Fibroblast of pulmonary artery (primary cell): Measurements from ENCODE around the gene RBM17.
"Not testable (repeated sequence)": the region's sequence is repeated elsewhere in the genome, so short reads cannot be mapped to it uniquely, and the experiment has no call there.

Experiments
- DNase-seq: peaks from one replicate; pipeline ENCODE4 v3.0.0-alpha.2; 2010; ENCODE audit warnings: low read depth
- H3K4me3 ChIP-seq: replicated peaks from 2 replicates; pipeline ENCODE4 v1.5.1; 2011; ENCODE audit warnings: low read depth, mild to moderate bottlenecking, control low read depth, low read length, moderate library complexity
- TF ChIP-seq, protein P1 (sequence below): IDR thresholded peaks from 2 replicates; pipeline ENCODE4 v1.5.1; 2011; ENCODE audit warnings: mild to moderate bottlenecking, control low read depth, low read length, inconsistent platforms; ENCODE audit errors: missing control alignments

RBM17 gene, protein sequence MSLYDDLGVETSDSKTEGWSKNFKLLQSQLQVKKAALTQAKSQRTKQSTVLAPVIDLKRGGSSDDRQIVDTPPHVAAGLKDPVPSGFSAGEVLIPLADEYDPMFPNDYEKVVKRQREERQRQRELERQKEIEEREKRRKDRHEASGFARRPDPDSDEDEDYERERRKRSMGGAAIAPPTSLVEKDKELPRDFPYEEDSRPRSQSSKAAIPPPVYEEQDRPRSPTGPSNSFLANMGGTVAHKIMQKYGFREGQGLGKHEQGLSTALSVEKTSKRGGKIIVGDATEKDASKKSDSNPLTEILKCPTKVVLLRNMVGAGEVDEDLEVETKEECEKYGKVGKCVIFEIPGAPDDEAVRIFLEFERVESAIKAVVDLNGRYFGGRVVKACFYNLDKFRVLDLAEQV

DNA sequence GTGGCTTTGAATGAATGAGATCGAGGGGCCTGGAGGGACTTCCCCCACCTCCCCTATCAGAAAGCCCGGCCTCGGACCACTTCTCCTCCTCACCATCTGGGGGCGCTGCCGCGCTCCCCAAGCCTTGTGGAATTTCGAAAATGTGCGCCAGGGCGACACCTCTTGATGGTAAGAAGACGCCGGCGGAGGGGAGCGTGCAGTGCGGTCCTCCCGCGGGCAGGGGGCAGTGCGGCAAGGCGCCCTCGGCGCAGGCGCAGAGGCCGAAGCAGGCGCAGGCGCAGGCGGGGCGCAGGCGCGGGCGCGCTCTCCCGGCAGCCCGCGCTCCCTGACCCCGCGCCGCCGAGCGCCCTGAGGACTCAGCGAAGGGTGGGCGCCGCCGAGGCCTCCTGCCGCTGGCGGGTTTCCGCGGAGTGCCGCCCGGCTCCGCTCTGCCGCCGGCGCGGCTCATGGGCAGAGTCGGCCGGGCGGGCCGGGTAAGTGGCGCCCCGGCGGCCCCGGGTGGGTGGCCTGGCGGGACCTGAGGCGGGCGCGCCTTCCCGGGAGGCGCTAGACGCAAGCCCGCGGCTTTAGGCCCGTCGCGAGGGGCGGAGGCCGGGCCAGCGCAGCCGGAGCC lies at the start of gene RBM17:
RBM17 (plus strand) TSS at position 314 of the 613 bp plus-strand sequence. CDS start 8,032 bp downstream, outside the sequence.
- H3K4me3 ChIP-seq = peak within 1 kb of the TSS; percentile 77
- DNase-seq = peak; percentile 98
- TF ChIP-seq, protein P1, sequence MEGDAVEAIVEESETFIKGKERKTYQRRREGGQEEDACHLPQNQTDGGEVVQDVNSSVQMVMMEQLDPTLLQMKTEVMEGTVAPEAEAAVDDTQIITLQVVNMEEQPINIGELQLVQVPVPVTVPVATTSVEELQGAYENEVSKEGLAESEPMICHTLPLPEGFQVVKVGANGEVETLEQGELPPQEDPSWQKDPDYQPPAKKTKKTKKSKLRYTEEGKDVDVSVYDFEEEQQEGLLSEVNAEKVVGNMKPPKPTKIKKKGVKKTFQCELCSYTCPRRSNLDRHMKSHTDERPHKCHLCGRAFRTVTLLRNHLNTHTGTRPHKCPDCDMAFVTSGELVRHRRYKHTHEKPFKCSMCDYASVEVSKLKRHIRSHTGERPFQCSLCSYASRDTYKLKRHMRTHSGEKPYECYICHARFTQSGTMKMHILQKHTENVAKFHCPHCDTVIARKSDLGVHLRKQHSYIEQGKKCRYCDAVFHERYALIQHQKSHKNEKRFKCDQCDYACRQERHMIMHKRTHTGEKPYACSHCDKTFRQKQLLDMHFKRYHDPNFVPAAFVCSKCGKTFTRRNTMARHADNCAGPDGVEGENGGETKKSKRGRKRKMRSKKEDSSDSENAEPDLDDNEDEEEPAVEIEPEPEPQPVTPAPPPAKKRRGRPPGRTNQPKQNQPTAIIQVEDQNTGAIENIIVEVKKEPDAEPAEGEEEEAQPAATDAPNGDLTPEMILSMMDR = no peak

DNA sequence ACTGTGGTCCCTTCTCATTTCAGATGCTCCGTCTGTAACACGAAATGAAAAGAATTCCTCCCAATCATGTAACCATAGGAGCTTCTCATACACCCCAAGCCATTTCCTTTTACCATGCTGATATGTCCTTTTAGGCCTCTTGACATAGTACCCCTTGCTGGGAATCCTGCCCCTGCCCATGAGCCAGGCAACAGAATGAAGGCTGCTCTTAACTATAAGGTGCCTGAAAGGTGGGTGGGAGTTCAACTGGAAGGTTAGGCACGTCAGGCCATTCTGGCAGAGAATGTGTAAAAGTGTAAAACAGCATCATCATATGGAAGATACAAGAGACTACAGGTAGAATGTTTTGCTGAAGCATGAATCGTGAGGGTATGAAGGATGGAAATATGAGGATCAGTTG lies 49.1 kb upstream of the RBM17 start:
- TF ChIP-seq, protein P1 = no peak
- no peak for DNase-seq
- no peak overlapping the region for H3K4me3 ChIP-seq

DNA sequence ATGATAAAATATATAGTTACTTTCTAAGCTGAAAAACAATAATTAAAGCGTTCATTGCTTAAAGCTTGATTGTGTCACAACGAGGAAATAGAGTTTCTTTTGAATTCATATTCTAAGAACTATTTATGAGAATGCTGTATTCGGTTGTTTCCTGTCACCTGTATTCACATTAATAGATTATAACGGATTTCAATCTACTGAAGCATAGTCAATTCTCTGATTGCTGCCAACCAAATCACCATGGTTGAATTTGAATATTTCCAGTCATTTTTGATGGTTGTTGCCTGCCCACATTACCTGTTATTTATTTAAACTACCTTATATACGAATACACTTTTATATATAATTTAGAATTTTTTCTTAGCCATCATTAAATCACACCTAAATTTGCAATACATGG lies 48.6 kb upstream of the RBM17 start:
- DNase-seq = no peak
- H3K4me3 ChIP-seq = no peak overlapping the region
- TF ChIP-seq, protein P1 = no peak

DNA sequence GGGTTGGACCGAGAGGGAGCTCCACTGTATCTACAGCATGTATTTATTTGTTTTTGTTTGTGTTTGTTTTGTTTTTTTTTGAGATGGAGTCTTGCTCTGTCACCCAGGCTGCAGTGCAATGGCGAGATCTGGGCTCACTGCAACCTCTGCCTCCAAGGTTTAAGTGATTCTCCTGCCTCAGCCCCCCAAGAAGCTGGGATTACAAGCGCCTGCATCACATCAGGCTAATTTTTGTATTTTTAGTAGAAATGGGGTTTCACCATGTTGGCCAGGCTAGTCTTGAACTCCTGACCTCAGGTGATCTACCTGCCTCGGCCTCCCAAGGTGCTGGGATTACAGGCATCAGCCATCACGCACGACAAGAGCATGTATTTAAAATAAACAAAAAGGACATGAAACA lies 45.5 kb upstream of the RBM17 start:
- not testable (repeated sequence) for H3K4me3 ChIP-seq, DNase-seq

DNA sequence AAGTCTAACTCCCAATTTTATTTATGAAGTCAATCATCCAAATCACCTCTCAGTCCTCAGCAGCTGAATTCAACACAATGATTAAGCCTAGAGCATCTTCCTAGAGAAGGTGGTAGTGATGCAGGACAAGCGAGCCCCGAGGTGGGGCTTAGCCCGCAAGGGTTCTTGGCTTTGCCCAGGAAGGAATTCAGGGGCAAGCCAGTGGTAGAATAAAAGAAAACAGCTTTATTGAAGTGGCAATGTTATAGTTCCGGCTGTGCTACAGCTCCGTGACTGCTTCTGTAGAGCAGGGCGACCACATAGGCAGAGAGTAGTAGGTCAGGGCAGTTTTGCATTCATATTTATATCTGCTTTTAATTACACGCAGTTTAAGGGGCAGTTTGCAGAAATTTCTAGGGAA lies 44.8 kb upstream of the RBM17 start:
- TF ChIP-seq, protein P1 = no peak
- H3K4me3 ChIP-seq = no peak overlapping the region
- no peak for DNase-seq

DNA sequence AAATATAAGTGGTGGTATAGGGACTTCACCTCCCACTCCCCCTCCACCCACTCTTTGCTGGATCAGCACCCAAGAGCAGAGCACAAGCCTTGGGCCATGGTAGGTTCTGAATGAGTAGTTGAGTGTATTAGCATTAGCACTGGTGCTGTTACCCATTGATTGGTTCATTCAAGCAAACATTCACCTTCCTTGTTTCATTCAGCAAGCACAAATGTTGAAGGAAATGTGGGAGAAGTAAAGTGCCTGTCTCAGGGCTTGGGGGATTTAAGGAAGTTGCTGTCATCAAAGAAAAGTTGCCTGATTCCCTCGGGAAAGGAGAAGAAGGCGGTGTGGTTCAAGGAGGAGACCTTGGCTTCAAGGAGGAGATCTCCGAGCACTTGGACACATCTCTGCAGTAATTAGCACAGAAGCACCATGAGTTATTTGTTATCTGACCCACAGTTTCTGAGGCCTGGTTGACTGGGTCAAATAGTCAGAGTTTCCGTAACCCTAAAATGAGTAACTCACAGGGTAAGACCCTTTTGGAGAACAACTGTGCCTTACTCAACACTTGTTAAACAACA lies 44.0 kb upstream of the RBM17 start:
- TF ChIP-seq, protein P1 = no peak
- no peak overlapping the region for H3K4me3 ChIP-seq
- DNase-seq = no peak

DNA sequence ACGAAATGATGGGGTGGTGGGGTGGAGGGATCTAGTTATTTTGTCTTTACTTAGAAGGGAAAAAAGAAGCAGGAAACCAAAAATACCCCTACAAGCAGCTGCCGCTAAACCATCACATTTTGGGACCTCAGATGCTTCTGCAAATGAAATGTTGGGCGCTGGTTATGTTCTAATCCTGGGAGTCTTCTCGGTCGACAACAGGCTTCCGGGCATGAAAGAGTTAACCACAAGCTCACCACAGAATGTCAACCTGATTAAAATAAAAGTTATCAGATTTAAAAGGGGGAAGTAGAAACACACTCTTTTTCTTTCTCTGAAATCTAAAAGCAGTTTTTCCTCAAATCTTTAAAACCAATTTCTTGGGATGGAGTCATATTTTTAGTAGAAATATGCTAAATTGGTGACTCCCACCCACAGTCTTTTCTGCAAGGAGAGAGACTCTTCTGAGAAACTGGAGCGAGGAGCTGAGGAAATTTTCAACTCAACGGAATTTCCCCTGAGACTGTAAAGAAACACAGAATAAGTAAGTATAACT lies 43.5 kb upstream of the RBM17 start:
- DNase-seq = no peak
- no peak overlapping the region for H3K4me3 ChIP-seq

More for the DNA sequence above, 43.5 kb upstream of the RBM17 start:
- TF ChIP-seq, protein P1 = no peak
